ENCODE measurements around the gene SERPINA6. TPM values are rescaled to one million over a fixed set of nuclear protein-coding genes. Genes with fewer than 3 reads are reported as not detected.
"Not testable (repeated sequence)": the region's sequence is repeated elsewhere in the genome, so short reads cannot be mapped to it uniquely, and the experiment has no call there.

SERPINA6 gene
- total RNA-seq, 2 donors from 2014 or later, result not detected

DNA sequence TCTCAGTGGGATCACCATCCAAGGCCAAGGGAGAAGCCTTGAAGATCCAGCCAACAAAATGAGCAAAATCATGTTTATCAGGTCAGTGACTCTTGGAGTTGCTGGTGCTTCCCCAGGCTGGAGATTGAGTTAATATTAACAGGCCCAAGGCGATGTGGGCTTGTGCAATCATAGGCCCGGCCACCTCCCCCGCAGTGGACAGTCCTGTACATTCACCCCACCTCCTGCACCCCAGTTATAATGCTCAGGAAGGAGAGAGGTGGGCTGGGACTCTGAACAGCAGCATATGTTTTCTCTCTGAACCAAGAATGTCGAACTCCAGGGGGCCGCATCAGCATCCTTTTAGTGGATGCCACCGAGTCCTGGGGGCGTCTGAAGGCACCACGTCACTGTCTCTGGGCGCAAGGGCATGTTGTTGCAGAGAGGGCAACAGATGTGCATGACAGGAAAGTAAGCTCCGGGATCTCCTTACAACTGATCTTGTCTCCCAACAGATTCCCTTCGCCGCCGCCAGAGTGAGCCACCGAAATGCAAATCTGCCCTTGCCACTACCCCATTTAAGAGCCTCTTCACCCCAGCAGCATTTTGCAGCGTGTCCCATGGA lies 32.2 kb upstream of the SERPINA6 start:
- peak; percentile 86 for DNase-seq (ENCODE audit: low spot score)

DNA sequence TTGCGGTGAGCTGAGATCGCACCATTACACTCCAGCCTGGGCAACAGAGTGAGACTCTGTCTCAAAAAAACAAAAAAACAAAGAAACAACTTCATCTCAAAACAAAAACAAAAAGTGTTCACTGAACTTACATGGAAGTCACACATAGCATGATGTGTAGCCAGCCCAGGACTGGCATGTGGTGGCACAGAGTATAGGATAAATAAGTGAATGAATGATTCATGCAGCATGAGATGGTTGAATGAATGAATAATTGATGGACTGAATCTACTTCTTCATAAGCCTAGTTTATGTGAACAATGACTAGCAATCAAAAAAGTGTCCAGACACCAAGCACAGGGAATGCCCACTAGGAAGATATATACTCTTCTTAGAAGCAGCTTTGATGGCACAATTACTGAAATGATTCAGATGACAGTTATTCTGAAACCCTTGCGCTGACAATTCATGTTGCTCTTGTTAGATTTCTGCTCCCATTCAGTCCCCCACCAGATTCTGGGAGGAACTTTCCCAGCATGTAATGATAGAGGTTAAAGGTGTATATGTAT lies 31.6 kb upstream of the SERPINA6 start:
- no peak for DNase-seq (ENCODE audit: low spot score)
- intact Hi-C loops (cut with DNase I), result no loop called here

More for the DNA sequence above, 32.2 kb upstream of the SERPINA6 start:
- intact Hi-C loops (cut with DNase I), result no loop called here

DNA sequence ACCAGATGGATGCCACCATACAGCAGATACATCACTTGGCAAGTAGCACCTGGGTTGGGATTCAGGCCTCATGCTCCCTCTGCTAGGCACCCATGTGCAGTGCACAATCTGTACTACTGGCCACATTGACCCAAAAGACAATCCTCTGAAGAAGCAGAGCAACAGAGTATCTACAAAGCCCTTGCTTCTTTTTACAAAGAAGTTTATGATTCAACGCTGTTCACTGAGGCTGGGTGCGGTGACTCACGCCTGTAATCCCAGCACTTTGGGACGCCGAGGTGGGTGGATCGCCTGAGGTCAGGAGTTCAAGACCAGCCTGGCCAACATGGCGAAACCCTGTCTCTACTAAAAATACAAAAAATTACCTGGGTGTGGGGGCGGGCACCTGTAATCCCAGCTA lies 31.1 kb upstream of the SERPINA6 start:
- intact Hi-C loops (cut with DNase I); DNase-seq (ENCODE audit: low spot score): not testable (repeated sequence)

DNA sequence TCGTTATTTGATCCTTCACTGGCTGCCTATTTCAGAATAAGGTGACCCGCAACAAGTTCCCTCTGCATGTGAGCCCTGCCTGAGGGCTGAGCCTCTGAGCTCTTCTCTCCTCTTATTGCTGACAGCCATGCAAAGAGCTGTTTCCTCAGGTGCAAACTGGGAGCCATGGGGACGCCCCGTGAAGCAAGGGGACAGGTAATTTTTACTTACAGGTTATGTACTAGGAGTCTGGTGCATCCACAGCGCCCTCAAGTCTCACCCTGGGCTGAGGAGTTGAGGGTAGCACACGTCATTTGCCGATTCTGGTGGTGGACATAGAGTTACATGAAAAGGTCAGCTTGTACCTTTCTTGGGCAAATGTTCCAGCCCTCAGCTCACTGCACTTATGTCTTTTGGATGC lies 26.1 kb upstream of the SERPINA6 start:
- DNase-seq (ENCODE audit: low spot score), result no peak
- intact Hi-C loops (cut with DNase I), result no loop called here

DNA sequence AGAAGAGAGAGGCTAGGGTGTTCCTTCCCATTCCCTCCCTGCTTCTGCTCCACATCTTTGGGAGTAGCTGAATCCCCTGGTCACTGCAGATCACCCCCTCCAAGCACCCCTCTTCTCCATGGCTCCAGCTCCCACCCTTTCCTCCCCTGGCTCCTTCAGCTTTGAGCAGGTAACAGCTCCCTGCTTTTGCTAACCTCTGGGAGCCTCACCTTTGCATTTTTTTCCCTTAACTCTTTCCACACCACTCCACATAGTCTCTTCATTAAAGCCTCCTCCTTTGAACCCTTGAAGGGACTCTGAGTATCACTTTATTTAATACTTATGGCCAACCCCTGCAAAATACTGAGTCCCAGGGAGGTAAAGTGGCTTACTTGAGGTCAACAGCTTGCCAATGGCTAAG lies 25.7 kb upstream of the SERPINA6 start:
- intact Hi-C loops (cut with DNase I), result no loop called here
- DNase-seq (ENCODE audit: low spot score), result no peak

DNA sequence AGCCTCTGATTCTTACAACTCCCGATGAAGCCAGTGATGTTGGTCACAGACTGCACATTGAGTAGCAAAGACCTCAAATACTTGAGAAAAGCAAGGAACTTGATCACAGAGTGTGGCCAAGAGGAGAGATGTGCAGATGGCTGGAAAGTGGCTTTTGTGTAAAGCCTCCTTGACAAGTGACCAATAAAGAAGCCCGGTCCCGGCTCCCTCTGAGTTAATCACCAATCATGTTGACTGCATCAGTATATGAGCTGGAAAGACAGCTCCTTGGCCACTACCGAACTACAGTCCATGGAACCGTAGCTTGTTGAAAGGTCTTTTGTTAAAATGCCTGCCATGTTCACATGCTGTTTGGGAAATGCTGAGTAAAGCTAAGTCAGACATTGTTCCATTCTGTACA lies 23.7 kb upstream of the SERPINA6 start:
- no peak for DNase-seq (ENCODE audit: low spot score)
- intact Hi-C loops (cut with DNase I), result no loop called here

DNA sequence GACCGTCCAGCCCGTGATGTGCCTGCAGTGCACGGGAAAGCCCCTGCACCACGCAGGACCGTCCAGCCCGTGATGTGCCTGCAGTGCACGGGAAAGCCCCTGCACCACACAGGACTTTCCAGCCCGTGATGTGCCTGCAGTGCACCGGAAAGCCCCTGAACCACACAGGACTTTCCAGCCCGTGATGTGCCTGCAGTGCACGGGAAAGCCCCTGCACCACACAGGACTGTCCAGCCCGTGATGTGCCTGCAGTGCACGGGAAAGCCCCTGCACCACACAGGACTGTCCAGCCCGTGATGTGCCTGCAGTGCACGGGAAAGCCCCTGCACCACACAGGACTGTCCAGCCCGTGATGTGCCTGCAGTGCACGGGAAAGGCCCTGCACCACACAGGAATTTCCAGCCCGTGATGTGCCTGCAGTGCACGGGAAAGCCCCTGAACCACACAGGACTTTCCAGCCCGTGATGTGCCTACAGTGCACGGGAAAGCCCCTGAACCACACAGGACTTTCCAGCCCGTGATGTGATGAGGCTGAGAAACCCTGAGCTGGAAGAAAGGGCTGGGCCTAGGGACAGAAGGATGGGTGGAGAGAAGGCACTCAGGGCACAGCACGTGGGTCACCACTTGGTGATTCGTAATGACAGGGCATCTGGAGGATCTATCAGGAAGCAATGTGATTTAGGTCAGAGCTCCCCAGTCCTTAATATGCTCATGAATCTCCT lies 23.1 kb upstream of the SERPINA6 start:
- DNase-seq (ENCODE audit: low spot score); intact Hi-C loops (cut with DNase I): not testable (repeated sequence)

DNA sequence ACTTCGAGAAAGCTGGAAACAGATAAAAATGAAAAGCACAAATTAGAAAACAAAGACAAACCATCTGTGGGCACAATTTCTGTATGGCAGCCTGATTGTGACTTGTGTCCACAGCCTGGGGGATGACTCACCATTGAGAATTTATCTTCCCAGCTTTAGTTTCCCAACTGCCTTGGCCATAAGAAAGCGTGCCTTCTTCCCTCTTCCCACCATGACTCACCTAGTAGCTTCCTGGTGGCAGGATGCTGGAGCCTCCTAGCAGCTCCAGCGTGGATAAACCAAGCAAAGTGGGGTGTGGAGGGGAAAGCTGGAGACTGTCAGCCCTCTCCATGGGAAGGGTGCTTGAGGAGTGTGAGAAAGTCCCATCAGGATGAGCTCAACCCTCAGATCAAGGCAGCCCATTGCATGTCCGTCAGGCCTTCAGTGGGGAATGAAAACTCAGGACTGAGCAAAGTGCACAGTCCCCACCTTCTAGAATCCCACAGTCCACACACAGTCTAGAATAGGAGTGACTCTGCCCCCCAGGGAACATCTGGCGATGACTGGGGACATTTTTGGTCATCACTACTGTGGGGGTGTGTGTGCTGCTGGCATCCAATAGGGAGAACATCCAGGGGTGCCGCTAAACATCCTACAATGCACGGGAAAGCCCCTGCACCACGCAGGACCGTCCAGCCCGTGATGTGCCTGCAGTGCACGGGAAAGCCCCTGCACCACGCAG lies 22.4 kb upstream of the SERPINA6 start:
- no peak for DNase-seq (ENCODE audit: low spot score)
- intact Hi-C loops (cut with DNase I), result no loop called here

DNA sequence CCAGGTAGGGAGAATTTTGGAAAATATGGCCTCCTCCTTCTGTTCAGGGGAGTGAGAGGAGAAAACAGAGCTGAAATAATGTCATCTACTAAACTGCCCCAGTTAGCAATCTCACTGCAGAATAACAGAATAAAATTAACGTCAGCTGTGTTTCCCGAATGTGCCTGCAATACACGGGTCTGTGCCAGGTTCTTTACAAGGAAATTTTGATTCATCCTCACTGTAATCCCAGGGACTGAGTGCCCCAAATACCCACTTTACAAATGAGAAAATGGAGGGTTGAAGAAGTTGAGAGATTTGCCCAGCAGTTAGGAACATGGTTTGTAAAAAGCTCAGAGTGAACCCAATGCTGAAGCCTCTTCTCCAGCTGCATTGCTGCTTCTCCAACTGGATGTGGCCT lies 21.3 kb upstream of the SERPINA6 start:
- intact Hi-C loops (cut with DNase I), result no loop called here
- DNase-seq (ENCODE audit: low spot score), result no peak

DNA sequence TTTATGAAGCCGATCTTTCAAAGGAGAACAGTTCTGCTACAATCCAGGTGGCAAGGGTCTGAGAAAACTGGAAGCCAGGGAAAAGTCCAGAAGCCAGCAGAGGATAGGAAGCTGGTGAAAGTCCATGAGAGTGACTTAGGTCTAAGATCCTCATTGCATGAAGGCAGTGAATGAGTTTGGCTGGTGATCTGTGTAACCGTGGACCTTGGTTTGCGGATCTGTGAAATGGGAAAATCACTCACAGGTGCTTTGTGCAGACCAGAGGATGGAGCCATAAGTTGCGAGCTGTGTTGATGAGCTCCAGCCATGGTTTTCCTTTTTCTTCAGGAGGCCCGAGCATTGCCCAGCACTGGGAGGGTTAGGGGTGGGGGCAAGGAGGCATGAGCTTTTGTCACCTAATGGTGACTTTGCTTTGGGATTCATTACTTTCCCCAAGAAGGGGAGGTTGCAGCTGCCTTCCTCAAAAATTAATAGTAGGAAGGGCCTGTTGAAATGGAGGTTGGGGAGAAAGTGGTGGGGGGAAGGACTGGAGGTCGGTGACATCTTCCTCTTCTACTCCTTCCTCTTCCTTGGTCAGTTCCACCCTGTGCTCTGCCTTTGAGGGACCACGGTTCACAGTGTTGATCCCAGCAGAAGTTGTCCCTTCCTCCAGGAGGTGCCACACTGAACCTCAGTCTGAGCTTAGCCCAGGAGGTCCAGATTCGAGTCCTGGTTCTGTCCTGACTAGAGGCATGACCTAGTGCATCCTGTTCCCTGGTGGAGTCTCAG lies 20.3 kb upstream of the SERPINA6 start:
- DNase-seq (ENCODE audit: low spot score), result no peak
- intact Hi-C loops (cut with DNase I), result no loop called here

DNA sequence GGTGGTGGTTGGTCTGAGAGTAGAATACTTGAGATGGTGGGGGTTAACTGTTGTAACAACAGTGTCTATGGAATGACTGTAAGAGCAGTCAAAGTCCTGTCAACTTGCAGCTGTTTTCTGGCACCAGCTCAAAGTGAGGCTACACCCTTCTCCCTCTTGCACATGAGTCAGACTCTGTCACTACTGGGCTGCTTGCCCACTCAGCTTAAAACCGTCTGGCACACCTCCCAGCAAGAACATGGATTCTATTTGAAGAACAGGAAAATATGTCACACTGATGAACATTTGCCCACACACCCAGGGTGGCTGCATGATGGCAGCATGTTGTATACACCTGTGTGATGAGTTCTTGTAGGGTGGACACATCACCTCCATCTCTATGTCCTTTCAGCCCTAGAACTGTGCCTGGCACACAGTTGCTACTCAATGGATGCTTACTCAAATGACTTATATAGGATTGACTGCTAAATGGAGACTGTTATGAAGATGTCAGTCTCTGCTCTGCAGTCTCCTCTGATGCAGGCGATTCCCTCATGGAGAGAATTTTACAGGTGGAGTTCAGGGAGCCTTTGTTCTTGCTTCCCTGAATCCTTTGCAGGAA lies 19.3 kb upstream of the SERPINA6 start:
- peak; percentile 96 for DNase-seq (ENCODE audit: low spot score)
- intact Hi-C loops (cut with DNase I), result no loop called here

DNA sequence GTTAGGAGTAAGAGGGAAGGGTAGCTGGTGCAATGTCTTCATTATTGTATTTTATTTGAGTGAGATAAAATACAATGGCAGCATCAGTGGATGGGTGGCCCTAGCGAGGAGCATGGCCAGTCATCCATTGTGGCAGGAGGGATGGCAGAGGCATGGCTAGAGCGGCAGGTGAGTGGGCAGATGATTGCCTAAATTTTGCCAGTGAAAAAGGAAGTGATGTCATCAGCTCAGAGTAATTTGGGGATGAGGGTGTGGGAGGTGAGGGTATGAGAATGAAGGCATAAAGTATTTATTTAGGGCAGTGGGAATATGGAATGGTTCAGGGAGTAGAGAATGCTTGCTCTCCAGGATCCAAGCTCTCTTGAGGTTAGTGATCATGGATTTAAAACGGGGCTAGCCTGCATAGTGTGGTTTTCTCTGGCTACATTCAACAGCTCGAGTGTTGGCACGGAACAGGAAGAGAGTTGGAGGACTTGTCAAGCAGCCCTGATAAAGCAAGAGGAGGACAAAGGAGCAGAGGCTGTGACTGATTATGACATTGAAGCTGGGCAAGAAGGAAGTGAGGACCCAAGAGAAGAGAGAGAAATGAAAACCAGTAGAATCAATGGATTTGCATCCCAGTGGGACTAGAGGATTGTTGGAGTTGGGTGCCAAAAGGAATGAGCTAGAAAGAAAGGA lies 18.7 kb upstream of the SERPINA6 start:
- intact Hi-C loops (cut with DNase I), result no loop called here
- no peak for DNase-seq (ENCODE audit: low spot score)

DNA sequence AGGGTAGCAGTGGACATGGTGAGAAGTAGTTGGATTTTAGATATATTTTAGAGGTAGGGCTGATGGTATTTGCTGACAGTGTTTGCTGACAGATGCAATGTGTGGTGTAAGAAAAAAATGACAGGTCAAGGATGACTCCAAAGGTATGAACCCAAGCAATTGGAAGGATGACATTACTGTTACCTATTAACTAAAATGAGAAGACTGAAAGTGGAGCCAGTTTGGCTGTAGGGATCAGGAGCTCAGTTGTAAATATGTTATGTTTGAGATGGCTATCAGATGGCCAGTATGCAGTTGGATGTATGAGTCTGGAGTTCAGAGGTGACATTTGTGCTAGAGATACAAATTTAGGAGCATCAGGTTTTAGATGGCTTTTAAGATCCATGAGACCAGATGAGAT lies 17.4 kb upstream of the SERPINA6 start:
- no peak for DNase-seq (ENCODE audit: low spot score)
- intact Hi-C loops (cut with DNase I), result no loop called here

DNA sequence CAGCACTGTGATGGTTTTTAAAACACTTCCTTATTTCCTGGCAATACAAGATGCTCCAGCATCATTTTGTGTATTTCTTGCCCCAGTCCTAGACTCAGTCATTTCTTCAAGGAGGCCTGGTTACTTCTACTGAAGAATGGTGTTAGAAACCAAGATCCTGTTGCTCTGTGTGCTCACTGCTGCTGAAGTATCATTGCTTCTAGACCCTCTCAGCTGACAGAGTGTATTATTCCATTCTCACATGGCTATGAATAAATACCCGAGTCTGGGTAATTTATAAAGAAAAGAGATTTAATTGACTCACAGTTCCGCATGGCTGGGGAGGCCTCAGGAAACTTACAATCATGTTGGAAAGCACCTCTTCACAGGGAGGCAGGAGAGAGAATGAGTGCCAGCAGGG lies 14.9 kb upstream of the SERPINA6 start:
- intact Hi-C loops (cut with DNase I), result no loop called here
- DNase-seq (ENCODE audit: low spot score), result no peak

DNA sequence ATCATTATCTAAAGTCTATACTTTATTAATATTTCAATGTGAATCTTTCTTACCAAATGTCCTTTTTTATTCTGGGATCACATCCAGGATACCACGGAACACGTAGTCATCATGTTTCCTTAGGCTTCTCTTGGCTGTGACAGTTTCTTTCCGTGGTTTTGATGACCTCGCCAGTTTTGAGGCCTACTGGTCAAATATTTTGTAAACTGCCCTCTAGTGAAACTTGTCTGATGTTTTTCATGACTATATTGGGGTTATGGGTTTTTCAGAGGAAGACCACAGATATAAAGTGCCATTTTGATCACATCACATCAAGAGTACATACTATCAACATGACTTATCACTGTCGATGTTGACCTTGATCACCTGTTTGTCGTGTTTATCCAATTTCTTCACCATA lies 14.1 kb upstream of the SERPINA6 start:
- intact Hi-C loops (cut with DNase I), result no loop called here
- DNase-seq (ENCODE audit: low spot score), result no peak

DNA sequence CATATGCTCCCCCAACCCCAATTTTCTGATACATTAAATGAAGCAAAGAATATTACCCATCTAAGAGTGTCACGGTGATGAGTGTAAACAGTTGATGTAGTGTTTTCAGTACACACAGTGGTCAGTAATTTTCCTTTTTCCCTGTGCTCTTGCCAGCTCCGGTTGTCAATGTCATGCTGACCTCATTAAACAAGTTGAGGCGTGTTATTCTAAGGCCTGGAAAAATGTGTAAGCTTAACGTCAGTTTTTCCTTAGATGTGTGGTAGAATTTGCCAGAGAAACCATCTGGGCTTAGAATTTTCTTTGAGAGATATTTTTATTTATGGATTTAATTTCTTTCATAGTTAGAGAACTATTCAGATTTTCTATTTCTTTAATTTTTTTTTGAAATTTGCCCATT lies 11.7 kb upstream of the SERPINA6 start:
- intact Hi-C loops (cut with DNase I), result no loop called here
- no peak for DNase-seq (ENCODE audit: low spot score)

DNA sequence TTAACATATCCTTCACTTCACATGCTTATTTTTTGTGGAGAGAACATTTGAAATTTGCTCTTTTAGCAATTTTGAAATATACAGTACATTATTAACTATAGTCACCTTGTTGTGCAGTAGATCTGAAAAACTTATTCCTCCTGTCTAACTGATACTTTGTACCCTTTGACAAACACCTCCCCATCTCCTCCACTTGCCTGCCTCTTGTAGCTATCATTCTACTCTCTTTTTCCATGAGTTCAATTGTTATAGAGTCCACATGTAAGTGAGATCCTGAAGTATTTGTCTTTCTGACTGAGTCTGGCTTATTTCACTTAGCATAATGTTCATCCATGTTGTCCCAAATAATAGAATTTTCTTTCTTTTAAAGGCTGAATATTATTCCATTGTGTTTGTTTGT lies 9.5 kb upstream of the SERPINA6 start:
- intact Hi-C loops (cut with DNase I), result loop anchor here in 1 of 2 donors (2.0 kb wide), 1 partner anchor 50 kb away; no protein-coding TSS in a partner anchor
- no peak for DNase-seq (ENCODE audit: low spot score)

DNA sequence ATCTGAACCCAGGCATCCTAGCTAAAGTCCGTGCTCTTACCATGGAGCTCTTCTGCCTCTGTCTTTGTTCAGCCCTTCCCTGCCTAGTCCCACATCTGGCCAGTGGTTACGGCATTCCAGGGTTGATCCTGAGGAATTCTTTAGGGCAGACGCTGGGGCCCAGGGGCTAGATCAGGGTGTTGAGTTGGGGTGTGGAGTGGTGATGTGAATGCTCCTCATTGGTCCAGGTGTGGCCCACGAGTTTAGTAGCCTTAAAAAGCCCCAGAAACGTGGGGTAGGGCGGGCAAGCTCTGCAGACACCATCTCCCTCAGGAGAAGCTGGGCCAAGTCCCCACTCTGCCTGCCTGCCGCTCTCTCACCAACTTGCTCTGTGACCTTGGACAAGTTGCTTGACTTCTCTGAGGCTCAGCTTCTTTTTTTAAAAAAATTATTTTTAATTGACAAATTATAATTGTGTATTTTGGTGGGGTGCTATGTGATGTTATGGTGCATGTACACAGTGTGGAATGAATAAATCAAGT lies 9.0 kb upstream of the SERPINA6 start:
- no peak for DNase-seq (ENCODE audit: low spot score)
- intact Hi-C loops (cut with DNase I), result loop anchor here in 1 of 2 donors (2.0 kb wide), 1 partner anchor 51 kb away; no protein-coding TSS in a partner anchor

Data from posterior vena cava (tissue), 2 donors.